HEK293 (cell line): Measurements from ENCODE around the gene LAMB4.

Experiments used
- CTCF ChIA-PET: fragments of 350-600 bp; formaldehyde crosslinking; extraction: SDS; loops from one replicate; lab custom pipeline; 2021; ENCODE audit warnings: antibody characterized with exemption; lab: Yijun Ruan, JAX
- POLR2A ChIA-PET: fragments of 300-600 bp; formaldehyde crosslinking; extraction: SDS; loops from one replicate; lab custom pipeline; 2020; ENCODE audit warnings: antibody characterized with exemption, inconsistent platforms; lab: Yijun Ruan, JAX
- H3K27ac ChIP-seq: fragments of 200-500 bp; sonication (Bioruptor generic); 2 replicates; pipeline ENCODE4 v1.5.1; 2014; ENCODE audit warnings: low read depth, low read length, control low read depth, inconsistent platforms; ENCODE audit errors: extremely low read depth
- H3K36me3 ChIP-seq, 2 experiments: fragments of 200-500 bp in 1 of 2; sonication (Bioruptor generic) in 1 of 2; 1 replicate in 1 of 2; 2 replicates in 1 of 2; pipeline ENCODE4 v1.5.1; 2014 to 2017; ENCODE audit warnings: inconsistent platforms in 2 of 2, low read length in 2 of 2; ENCODE audit not compliant: control insufficient read depth in 2 of 2, insufficient read depth in 1 of 2
- H3K4me1 ChIP-seq: fragments of 200-500 bp; sonication (Bioruptor generic); 2 replicates; pipeline ENCODE4 v1.5.1; 2014; ENCODE audit warnings: mild to moderate bottlenecking, low read length, inconsistent platforms; ENCODE audit not compliant: control insufficient read depth, insufficient read depth
- H3K4me3 ChIP-seq: 2 replicates; pipeline ENCODE4 v1.5.1; 2011; ENCODE audit warnings: low read depth, mild to moderate bottlenecking, control low read depth, low read length, moderate library complexity
- H3K9me3 ChIP-seq: fragments of 200-500 bp; sonication (Bioruptor generic); 2 replicates; pipeline ENCODE4 v1.5.1; 2014; ENCODE audit warnings: low read depth, low read length, inconsistent platforms; ENCODE audit not compliant: control insufficient read depth, insufficient read depth
- BCL11A ChIP-seq: fragments of 450-650 bp; formaldehyde crosslinking; IDR thresholded peaks from 2 replicates; pipeline ENCODE4 v1.5.1; 2016; ENCODE audit warnings: low read depth, missing biosample characterization, missing genetic modification characterization
- EGR2 ChIP-seq: fragments of 450-650 bp; formaldehyde crosslinking; IDR thresholded peaks from 2 replicates; pipeline ENCODE4 v1.5.1; 2016; ENCODE audit warnings: low read depth, missing biosample characterization, missing genetic modification characterization
- FEZF1 ChIP-seq: fragments of 450-650 bp; formaldehyde crosslinking; IDR thresholded peaks from 2 replicates; pipeline ENCODE4 v1.5.1; 2016; ENCODE audit warnings: missing biosample characterization, missing genetic modification characterization
- KLF10 ChIP-seq: fragments of 450-650 bp; IDR thresholded peaks from 2 replicates; pipeline ENCODE4 v1.5.1; 2018; ENCODE audit warnings: missing biosample characterization, mild to moderate bottlenecking, missing genetic modification characterization
- PRDM1 ChIP-seq: fragments of 450-650 bp; formaldehyde crosslinking; IDR thresholded peaks from 2 replicates; pipeline ENCODE4; 2016; ENCODE audit warnings: missing biosample characterization, missing genetic modification characterization
- ZBTB1 ChIP-seq: fragments of 450-650 bp; formaldehyde crosslinking; IDR thresholded peaks from 2 replicates; pipeline ENCODE4 v1.5.1; 2016; ENCODE audit warnings: missing biosample characterization, missing genetic modification characterization
- ZBTB10 ChIP-seq: fragments of 450-650 bp; formaldehyde crosslinking; IDR thresholded peaks from 2 replicates; pipeline ENCODE4 v1.5.1; 2016; ENCODE audit warnings: missing biosample characterization, missing genetic modification characterization
- ZBTB44 ChIP-seq: fragments of 450-650 bp; IDR thresholded peaks from 2 replicates; pipeline ENCODE4 v1.5.1; 2018; ENCODE audit warnings: missing biosample characterization, mild to moderate bottlenecking, missing genetic modification characterization
- ZBTB7A ChIP-seq: fragments of 450-650 bp; formaldehyde crosslinking; IDR thresholded peaks from 2 replicates; pipeline ENCODE4 v1.5.1; 2016; ENCODE audit warnings: low read depth, missing biosample characterization, missing genetic modification characterization
- ZNF114 ChIP-seq: fragments of 450-650 bp; formaldehyde crosslinking; IDR thresholded peaks from 2 replicates; pipeline ENCODE4 v1.5.0; 2017; ENCODE audit warnings: missing biosample characterization, missing genetic modification characterization
- ZNF121 ChIP-seq: fragments of 450-650 bp; formaldehyde crosslinking; IDR thresholded peaks from 2 replicates; pipeline ENCODE4 v1.5.1; 2016; ENCODE audit warnings: missing biosample characterization, missing genetic modification characterization
- ZNF133 ChIP-seq: fragments of 450-650 bp; formaldehyde crosslinking; IDR thresholded peaks from 2 replicates; pipeline ENCODE4 v1.5.1; 2016; ENCODE audit warnings: missing biosample characterization, missing genetic modification characterization
- ZNF211 ChIP-seq: fragments of 450-650 bp; formaldehyde crosslinking; IDR thresholded peaks from 2 replicates; pipeline ENCODE4 v1.5.1; 2016; ENCODE audit warnings: low read depth, missing biosample characterization, missing genetic modification characterization
- ZNF248 ChIP-seq: fragments of 450-650 bp; formaldehyde crosslinking; IDR thresholded peaks from 2 replicates; pipeline ENCODE4 v1.5.1; 2017; ENCODE audit warnings: missing biosample characterization, missing genetic modification characterization
- ZNF266 ChIP-seq: fragments of 450-650 bp; formaldehyde crosslinking; IDR thresholded peaks from 2 replicates; pipeline ENCODE4 v1.5.1; 2016; ENCODE audit warnings: missing biosample characterization, missing genetic modification characterization, low read depth
- ZNF394 ChIP-seq: fragments of 450-650 bp; formaldehyde crosslinking; IDR thresholded peaks from 2 replicates; pipeline ENCODE4 v1.5.1; 2016; ENCODE audit warnings: missing biosample characterization, missing genetic modification characterization, mild to moderate bottlenecking, moderate library complexity, borderline replicate concordance
- ZNF426 ChIP-seq: fragments of 450-650 bp; formaldehyde crosslinking; IDR thresholded peaks from 2 replicates; pipeline ENCODE4 v1.5.1; 2017; ENCODE audit warnings: missing biosample characterization, missing genetic modification characterization, mild to moderate bottlenecking, inconsistent platforms, moderate library complexity
- ZNF488 ChIP-seq: fragments of 450-650 bp; formaldehyde crosslinking; IDR thresholded peaks from 2 replicates; pipeline ENCODE4 v1.5.1; 2016; ENCODE audit warnings: missing biosample characterization, missing genetic modification characterization
- ZNF518A ChIP-seq: fragments of 450-650 bp; formaldehyde crosslinking; conservative IDR thresholded peaks from 2 replicates; pipeline ENCODE4 v1.5.1; 2016; ENCODE audit warnings: low read depth, missing biosample characterization, missing genetic modification characterization
- ZNF670 ChIP-seq: fragments of 450-650 bp; formaldehyde crosslinking; IDR thresholded peaks from 2 replicates; pipeline ENCODE4 v1.5.1; 2016; ENCODE audit warnings: missing biosample characterization, missing genetic modification characterization, low read depth
- ZNF777 ChIP-seq: fragments of 450-650 bp; formaldehyde crosslinking; IDR thresholded peaks from 2 replicates; pipeline ENCODE4 v1.5.1; 2017; ENCODE audit warnings: missing biosample characterization, missing genetic modification characterization, borderline replicate concordance
- ZNF785 ChIP-seq: fragments of 450-650 bp; formaldehyde crosslinking; IDR thresholded peaks from 2 replicates; pipeline ENCODE4 v1.5.1; 2016; ENCODE audit warnings: missing biosample characterization, missing genetic modification characterization

LAMB4 gene

GRCh38 chr7:108144931-108145330 is 14.8 kb upstream of the LAMB4 start:
- H3K4me3 ChIP-seq: no peak overlapping the region
- no peaks in the 10 kb centered on the region for H3K4me1 ChIP-seq
- H3K27ac ChIP-seq: no peak overlapping the region
- TF ChIP-seq BCL11A (tag by site-specific recombination): no peak
- TF ChIP-seq ZNF785 (tag by site-specific recombination): no peak
- no peak for TF ChIP-seq ZNF211 (tag by site-specific recombination)
- TF ChIP-seq ZNF266: no peak
- TF ChIP-seq KLF10: no peak
- no peak for TF ChIP-seq ZNF518A (tag by site-specific recombination)
- TF ChIP-seq ZNF394 (tag by site-specific recombination): no peak
- no peak for TF ChIP-seq ZNF670 (tag by site-specific recombination)
- TF ChIP-seq ZNF133 (tag by site-specific recombination): no peak
- TF ChIP-seq ZNF777 (tag by site-specific recombination): no peak
- TF ChIP-seq EGR2: no peak
- no peak for TF ChIP-seq ZBTB10 (tag by site-specific recombination)
- no peak for TF ChIP-seq FEZF1 (tag by site-specific recombination)
- TF ChIP-seq ZNF426 (tag by site-specific recombination): no peak
- no peak for TF ChIP-seq ZNF248 (tag by site-specific recombination)
- TF ChIP-seq ZBTB7A (tag by site-specific recombination): no peak
- TF ChIP-seq ZNF114 (tag by site-specific recombination): no peak
- no peak for TF ChIP-seq ZBTB1
- TF ChIP-seq, all 188 proteins: peak for 0
- Histone ChIP-seq H3K36me3 (no peaks in the 10 kb centered on the region), H3K9me3 (no peaks in the 10 kb centered on the region)
- ChIA-PET POLR2A (no interaction called here), CTCF (interaction anchor here (0.6 to 2.7 kb wide), 17 partner anchors 9 to 578 kb away, joined by 3 to 29 read pairs (median 5); partner anchors contain the start of genes DLD and LAMB4)

- Histone ChIP-seq H3K36me3 (no peaks in the 10 kb centered on the region), H3K27ac (no peak overlapping the region)
- TF ChIP-seq ZNF121 (no peak), ZNF488 (tag by site-specific recombination) (no peak), PRDM1 (peak; percentile 69), ZBTB44 (tag by site-specific recombination) (no peak)
- TF ChIP-seq, all 188 proteins: peak for 1
- Histone ChIP-seq H3K4me3 (no peak overlapping the region), H3K4me1 (no peaks in the 10 kb centered on the region), H3K9me3 (no peaks in the 10 kb centered on the region)
- POLR2A ChIA-PET: no interaction called here
- CTCF ChIA-PET: interaction anchor here (0.7 to 1.5 kb wide), 2 partner anchors 35 to 45 kb away, joined by 3 to 4 read pairs; no protein-coding TSS in a partner anchor
Measured at GRCh38 chr7:108143658-108144420, 13.7 kb upstream of the LAMB4 start.
